WTC11 (cell line): ENCODE results near the gene USH1C.

Experiments used
- CTCF ChIP-seq: fragments of 200-600 bp; IDR thresholded peaks from 2 replicates; pipeline ENCODE4 v1.8.0; 2022; ENCODE audit warnings: antibody characterized with exemption
- NFATC4 ChIP-seq: fragments of 250-450 bp; sonication (Bioruptor Pico); IDR thresholded peaks from 2 replicates; pipeline ENCODE4 v1.9.0; 2021; ENCODE audit warnings: mild to moderate bottlenecking
- RORB ChIP-seq: fragments of 250-450 bp; sonication (Bioruptor Pico); IDR thresholded peaks from 2 replicates; pipeline ENCODE4 v1.9.0; 2021; ENCODE audit warnings: mild to moderate bottlenecking
- SP1 ChIP-seq: sonication (generic); formaldehyde crosslinking; conservative IDR thresholded peaks from 2 replicates; pipeline ENCODE4 v1.8.1; 2022; ENCODE audit warnings: missing genetic modification reagents
- TCF7 ChIP-seq: sonication (generic); formaldehyde crosslinking; IDR thresholded peaks from 2 replicates; pipeline ENCODE4 v1.8.0; 2022; ENCODE audit warnings: mild to moderate bottlenecking, low read depth, missing genetic modification reagents, moderate library complexity
- TEAD4 ChIP-seq: sonication (generic); formaldehyde crosslinking; IDR thresholded peaks from 2 replicates; pipeline ENCODE4 v1.8.0; 2022; ENCODE audit warnings: mild to moderate bottlenecking, missing genetic modification reagents
- USF2 ChIP-seq: sonication (generic); formaldehyde crosslinking; IDR thresholded peaks from 2 replicates; pipeline ENCODE4 v1.8.1; 2023; ENCODE audit warnings: mild to moderate bottlenecking, missing genetic modification reagents, moderate library complexity
- ZNF396 ChIP-seq: fragments of 250-450 bp; sonication (Bioruptor Pico); IDR thresholded peaks from 2 replicates; pipeline ENCODE4 v1.8.0; 2021; ENCODE audit warnings: mild to moderate bottlenecking, moderate library complexity, borderline replicate concordance
- TF ChIP-seq, protein P1 (sequence below): sonication (generic); formaldehyde crosslinking; IDR thresholded peaks from 2 replicates; pipeline ENCODE4 v1.8.0; 2023; ENCODE audit warnings: missing genetic modification reagents
- TF ChIP-seq, protein P2 (sequence below): sonication (generic); formaldehyde crosslinking; IDR thresholded peaks from 2 replicates; pipeline ENCODE4 v1.8.1; 2022; ENCODE audit warnings: low read depth, missing genetic modification reagents, borderline replicate concordance

DNA sequence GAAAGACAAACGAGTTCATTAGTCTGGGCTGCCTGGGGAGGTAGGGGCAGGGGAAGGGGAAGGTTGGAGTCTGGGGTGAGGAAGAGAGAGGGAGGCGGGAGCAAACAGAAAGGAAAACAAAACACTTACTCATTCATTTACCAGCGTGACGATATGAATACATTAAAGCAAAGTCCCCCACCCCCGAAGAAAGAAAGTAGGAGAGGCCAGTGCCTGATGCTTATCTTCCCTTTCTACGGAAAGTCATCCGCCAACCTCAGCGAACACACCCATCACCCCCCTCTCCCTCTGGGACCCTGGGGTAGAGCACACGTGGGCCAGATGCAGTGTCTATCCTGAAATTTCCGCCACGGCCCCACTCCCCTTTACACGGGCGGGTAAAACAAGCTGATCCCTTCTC is 81.3 kb downstream of the USH1C start:
- TF ChIP-seq, protein P1, sequence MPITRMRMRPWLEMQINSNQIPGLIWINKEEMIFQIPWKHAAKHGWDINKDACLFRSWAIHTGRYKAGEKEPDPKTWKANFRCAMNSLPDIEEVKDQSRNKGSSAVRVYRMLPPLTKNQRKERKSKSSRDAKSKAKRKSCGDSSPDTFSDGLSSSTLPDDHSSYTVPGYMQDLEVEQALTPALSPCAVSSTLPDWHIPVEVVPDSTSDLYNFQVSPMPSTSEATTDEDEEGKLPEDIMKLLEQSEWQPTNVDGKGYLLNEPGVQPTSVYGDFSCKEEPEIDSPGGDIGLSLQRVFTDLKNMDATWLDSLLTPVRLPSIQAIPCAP, result no peak
- TF ChIP-seq TCF7 (CRISPR knock-in tag) (no peak), ZNF396 (CRISPR knock-in tag) (no peak), CTCF (no peak), USF2 (CRISPR knock-in tag) (no peak), NFATC4 (CRISPR knock-in tag) (no peak), SP1 (CRISPR knock-in tag) (no peak), RORB (CRISPR knock-in tag) (no peak), TEAD4 (no peak)
- TF ChIP-seq, protein P2, sequence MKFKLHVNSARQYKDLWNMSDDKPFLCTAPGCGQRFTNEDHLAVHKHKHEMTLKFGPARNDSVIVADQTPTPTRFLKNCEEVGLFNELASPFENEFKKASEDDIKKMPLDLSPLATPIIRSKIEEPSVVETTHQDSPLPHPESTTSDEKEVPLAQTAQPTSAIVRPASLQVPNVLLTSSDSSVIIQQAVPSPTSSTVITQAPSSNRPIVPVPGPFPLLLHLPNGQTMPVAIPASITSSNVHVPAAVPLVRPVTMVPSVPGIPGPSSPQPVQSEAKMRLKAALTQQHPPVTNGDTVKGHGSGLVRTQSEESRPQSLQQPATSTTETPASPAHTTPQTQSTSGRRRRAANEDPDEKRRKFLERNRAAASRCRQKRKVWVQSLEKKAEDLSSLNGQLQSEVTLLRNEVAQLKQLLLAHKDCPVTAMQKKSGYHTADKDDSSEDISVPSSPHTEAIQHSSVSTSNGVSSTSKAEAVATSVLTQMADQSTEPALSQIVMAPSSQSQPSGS (CRISPR knock-in tag), result no peak
